Kidney tubule cell (primary cell): ENCODE data around the gene MORC2.

Source experiments
- DNase-seq: peaks from one replicate; pipeline ENCODE4 v3.0.0-alpha.2; 2018; ENCODE audit warnings: low spot score

MORC2 gene

GRCh38 chr22:30889268-30889995 lies 79.1 kb downstream of the MORC2 start:
- no peak for DNase-seq

- no peak for DNase-seq
These were observed 80.7 kb downstream of the MORC2 start for GRCh38 chr22:30887861-30888260.

- DNase-seq: no peak
These were observed 81.1 kb downstream of the MORC2 start for GRCh38 chr22:30887453-30887852.

GRCh38 chr22:30885591-30885990 lies 83.0 kb downstream of the MORC2 start:
- DNase-seq: no peak

GRCh38 chr22:30885001-30885366 lies 83.6 kb downstream of the MORC2 start:
- no peak for DNase-seq

GRCh38 chr22:30884211-30885000 lies 84.2 kb downstream of the MORC2 start:
- no peak for DNase-seq

GRCh38 chr22:30883586-30884145 lies 84.9 kb downstream of the MORC2 start:
- no peak for DNase-seq

GRCh38 chr22:30882974-30883533 lies 85.5 kb downstream of the MORC2 start:
- no peak for DNase-seq

- no peak for DNase-seq
These were observed 86.3 kb downstream of the MORC2 start for GRCh38 chr22:30882184-30882717.

- no peak for DNase-seq
These were observed 87.0 kb downstream of the MORC2 start for GRCh38 chr22:30881361-30882183.

GRCh38 chr22:30880847-30881246 lies 87.7 kb downstream of the MORC2 start:
- no peak for DNase-seq

GRCh38 chr22:30880181-30880601 lies 88.4 kb downstream of the MORC2 start:
- DNase-seq: no peak

- DNase-seq: no peak
These were observed 89.2 kb downstream of the MORC2 start for GRCh38 chr22:30879415-30879797.

- no peak for DNase-seq
These were observed 89.8 kb downstream of the MORC2 start for GRCh38 chr22:30878516-30879414.

GRCh38 chr22:30877662-30878515 lies 90.7 kb downstream of the MORC2 start:
- DNase-seq: no peak

GRCh38 chr22:30876915-30877553 lies 91.5 kb downstream of the MORC2 start:
- DNase-seq: no peak

- no peak for DNase-seq
These were observed 92.3 kb downstream of the MORC2 start for GRCh38 chr22:30876221-30876751.

GRCh38 chr22:30875481-30876215 lies 92.9 kb downstream of the MORC2 start:
- no peak for DNase-seq
